ENCODE results near the gene CASK. TPM values are rescaled to one million over a fixed set of nuclear protein-coding genes. Genes with fewer than 3 reads are reported as not detected.

The CASK gene
- total and polyA plus RNA-seq, 7 donors = 9.5 to 37.1 (median 18.4) TPM

DNA sequence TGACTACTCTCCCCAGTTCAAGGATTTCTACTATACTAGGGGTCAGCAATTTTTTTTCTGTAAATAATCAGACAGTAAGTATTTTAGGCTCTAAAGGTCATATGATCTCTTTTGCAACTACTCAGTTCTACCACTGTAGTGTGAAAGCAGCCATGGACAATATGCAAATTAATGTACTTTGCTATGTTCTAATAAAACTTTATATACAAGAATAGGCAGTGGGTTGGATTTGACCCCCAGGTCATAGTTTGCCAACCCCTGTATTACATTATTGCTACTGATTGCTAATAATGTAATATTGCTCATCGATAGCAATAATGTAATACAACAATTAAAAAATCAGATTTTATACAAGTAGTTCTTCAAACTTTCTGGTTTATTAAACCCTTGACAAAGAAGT, 293.8 kb downstream of the CASK start:
- TF ChIP-seq POLR2A (IDR thresholded peaks at IDR 0.05) (no peak), POLR2AphosphoS5 (IDR thresholded peaks at IDR 0.05) (no peak), EP300 (IDR thresholded peaks at IDR 0.05) (no peak)
- TF ChIP-seq, protein P1, sequence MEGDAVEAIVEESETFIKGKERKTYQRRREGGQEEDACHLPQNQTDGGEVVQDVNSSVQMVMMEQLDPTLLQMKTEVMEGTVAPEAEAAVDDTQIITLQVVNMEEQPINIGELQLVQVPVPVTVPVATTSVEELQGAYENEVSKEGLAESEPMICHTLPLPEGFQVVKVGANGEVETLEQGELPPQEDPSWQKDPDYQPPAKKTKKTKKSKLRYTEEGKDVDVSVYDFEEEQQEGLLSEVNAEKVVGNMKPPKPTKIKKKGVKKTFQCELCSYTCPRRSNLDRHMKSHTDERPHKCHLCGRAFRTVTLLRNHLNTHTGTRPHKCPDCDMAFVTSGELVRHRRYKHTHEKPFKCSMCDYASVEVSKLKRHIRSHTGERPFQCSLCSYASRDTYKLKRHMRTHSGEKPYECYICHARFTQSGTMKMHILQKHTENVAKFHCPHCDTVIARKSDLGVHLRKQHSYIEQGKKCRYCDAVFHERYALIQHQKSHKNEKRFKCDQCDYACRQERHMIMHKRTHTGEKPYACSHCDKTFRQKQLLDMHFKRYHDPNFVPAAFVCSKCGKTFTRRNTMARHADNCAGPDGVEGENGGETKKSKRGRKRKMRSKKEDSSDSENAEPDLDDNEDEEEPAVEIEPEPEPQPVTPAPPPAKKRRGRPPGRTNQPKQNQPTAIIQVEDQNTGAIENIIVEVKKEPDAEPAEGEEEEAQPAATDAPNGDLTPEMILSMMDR (IDR thresholded peaks at IDR 0.05) = no peak
- Histone ChIP-seq H3K4me3 (no peak overlapping the region), H3K36me3 (peaks cover 0 to 11% (median 0%) of the 10 kb centered on the region in 4 donors), H3K27me3 (no peaks in the 10 kb centered on the region), H3K27ac (no peak overlapping the region), H3K4me1 (no peaks in the 10 kb centered on the region), H3K9me3 (no peaks in the 10 kb centered on the region)
- no peak for DNase-seq
- 92 to 97% methylated on average over 1 of the region's 1 CpG for WGBS, 2 donors
- intact Hi-C loops (cut with DNase I) = no loop called here

DNA sequence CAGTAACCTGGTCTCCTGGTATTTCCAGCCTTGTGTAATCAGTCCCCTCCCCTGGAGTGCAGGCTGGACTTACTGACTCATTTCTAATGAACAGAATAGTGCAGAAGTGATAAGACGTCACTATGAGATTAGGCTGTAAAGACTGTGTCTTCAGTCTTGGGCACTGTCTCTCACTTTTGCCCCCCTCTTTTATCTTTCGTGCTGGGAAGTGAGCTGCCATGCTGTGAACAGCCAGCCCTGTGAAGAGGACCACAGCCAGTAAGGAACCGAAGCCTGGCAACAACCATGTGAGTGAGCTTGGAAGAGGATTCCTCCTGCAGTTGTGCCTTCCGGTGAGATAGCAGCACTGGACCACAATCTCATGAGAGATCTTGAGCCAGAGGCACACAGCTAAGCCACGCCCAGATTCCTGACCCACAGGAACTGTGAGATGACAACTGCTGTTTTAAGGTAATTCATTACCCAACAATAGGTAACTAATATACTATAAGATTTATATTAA, 302.1 kb downstream of the CASK start:
- TF ChIP-seq POLR2A (IDR thresholded peaks at IDR 0.05) (no peak), EP300 (IDR thresholded peaks at IDR 0.05) (no peak), POLR2AphosphoS5 (IDR thresholded peaks at IDR 0.05) (no peak)
- TF ChIP-seq, protein P1 (IDR thresholded peaks at IDR 0.05) = no peak
- Histone ChIP-seq H3K27ac (no peak overlapping the region), H3K9me3 (no peaks in the 10 kb centered on the region), H3K4me3 (no peak overlapping the region), H3K36me3 (peaks cover 0 to 16% (median 0%) of the 10 kb centered on the region in 4 donors), H3K4me1 (no peaks in the 10 kb centered on the region), H3K27me3 (no peaks in the 10 kb centered on the region)
- no peak for DNase-seq
- intact Hi-C loops (cut with DNase I) = no loop called here
- WGBS, 2 donors = 61 to 77% methylated on average over 5 of the region's 5 CpGs

DNA sequence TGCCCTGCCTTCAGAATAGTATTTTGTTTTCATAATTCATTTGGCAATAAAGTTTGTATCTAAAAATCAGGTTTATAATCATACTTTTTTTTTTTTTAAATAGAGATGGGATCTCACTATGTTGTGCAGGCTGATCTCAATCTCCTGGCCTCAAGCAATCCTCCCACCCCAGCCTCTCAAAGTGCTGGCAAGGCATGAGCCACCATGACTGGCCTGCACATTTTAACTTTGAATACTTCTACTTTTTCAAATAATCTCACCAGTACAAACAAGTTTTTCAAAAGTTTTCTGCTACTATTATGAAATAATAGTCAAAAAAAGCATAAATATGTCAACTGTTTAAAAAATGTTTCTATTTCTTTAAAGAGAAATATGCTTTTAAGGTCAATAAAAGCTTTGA, 304.1 kb downstream of the CASK start:
- Histone ChIP-seq H3K4me3 (no peak overlapping the region), H3K9me3 (no peaks in the 10 kb centered on the region), H3K36me3 (peaks cover 0 to 3% (median 0%) of the 10 kb centered on the region in 4 donors), H3K27ac (no peak overlapping the region), H3K27me3 (no peaks in the 10 kb centered on the region), H3K4me1 (no peaks in the 10 kb centered on the region)
- TF ChIP-seq POLR2AphosphoS5 (IDR thresholded peaks at IDR 0.05) (no peak), EP300 (IDR thresholded peaks at IDR 0.05) (no peak)
- DNase-seq = no peak
- intact Hi-C loops (cut with DNase I) = no loop called here

DNA sequence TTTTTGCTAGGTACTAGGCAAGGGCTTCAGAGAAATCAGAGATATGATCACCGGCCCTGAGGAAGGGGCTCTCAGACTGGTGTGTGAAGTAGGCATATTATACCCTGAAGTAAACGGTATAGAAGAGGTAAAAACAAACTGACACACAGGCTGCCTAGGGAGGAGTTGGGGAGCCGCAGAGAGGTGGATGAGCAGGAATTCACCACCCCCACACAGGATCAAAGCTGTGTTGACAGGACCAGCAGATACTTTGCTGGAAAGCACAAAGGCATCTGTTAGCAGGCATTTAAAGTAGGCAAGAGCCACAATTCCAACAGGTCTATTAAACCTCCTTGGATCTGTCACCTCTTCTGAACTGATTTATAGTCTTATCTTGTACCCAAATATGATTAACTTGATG, 306.4 kb downstream of the CASK start:
- 91 to 99% methylated on average over 3 of the region's 3 CpGs for WGBS, 2 donors
- no peak overlapping the region for H3K4me3 ChIP-seq
- H3K9me3 ChIP-seq = no peaks in the 10 kb centered on the region
- no peak for TF ChIP-seq EP300 (IDR thresholded peaks at IDR 0.05)
- TF ChIP-seq POLR2AphosphoS5 (IDR thresholded peaks at IDR 0.05) = no peak
- TF ChIP-seq, protein P1 (IDR thresholded peaks at IDR 0.05) = no peak
- TF ChIP-seq POLR2A (IDR thresholded peaks at IDR 0.05) = no peak
- no peaks in the 10 kb centered on the region for H3K36me3 ChIP-seq
- no peak overlapping the region for H3K27ac ChIP-seq
- intact Hi-C loops (cut with DNase I) = no loop called here
- no peaks in the 10 kb centered on the region for H3K27me3 ChIP-seq
- H3K4me1 ChIP-seq = no peaks in the 10 kb centered on the region
- DNase-seq = no peak

DNA sequence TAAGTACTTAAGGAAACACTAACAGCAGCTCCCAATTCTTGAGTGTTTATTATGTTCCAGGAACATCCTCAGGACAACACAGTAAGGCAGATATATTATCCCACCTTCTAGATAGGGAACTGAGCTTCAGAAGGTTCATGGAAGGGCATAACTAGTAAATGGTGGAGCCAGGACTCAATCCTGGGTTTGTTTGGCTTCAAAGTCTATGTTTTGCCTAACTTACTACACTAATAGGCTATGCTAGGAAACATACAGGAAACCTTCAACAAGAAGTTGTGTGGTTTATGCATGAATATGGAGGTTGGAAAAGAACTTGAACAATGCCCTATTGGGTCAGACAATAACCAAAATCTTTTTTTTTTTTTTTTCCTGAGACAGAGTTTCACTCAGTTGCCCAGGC, 307.1 kb downstream of the CASK start:
- Histone ChIP-seq H3K27me3 (no peaks in the 10 kb centered on the region), H3K4me1 (no peaks in the 10 kb centered on the region), H3K4me3 (no peak overlapping the region), H3K9me3 (no peaks in the 10 kb centered on the region), H3K27ac (no peak overlapping the region), H3K36me3 (no peaks in the 10 kb centered on the region)
- intact Hi-C loops (cut with DNase I) = no loop called here
- DNase-seq = no peak
- TF ChIP-seq, protein P1 (IDR thresholded peaks at IDR 0.05) = no peak
- TF ChIP-seq POLR2A (IDR thresholded peaks at IDR 0.05) (no peak), EP300 (IDR thresholded peaks at IDR 0.05) (no peak), POLR2AphosphoS5 (IDR thresholded peaks at IDR 0.05) (no peak)

All from sigmoid colon (tissue), 7 donors.